Activated T-helper 2 cell treated with anti-CD3 and anti-CD28 coated beads, Interferon-gamma antibody, Interleukin-2, Interleukin-4, amounts not matched to agents 10 μg/mL and 5 μg/mL and 100 μg/mL, durations not matched to agents 14 hours and 24 hours and 36 hours (primary cell): Measurements from ENCODE around the gene CHRNG. TPM values are rescaled to one million over a fixed set of nuclear protein-coding genes. Genes with fewer than 3 reads are reported as not detected.

Source experiments
- DNase-seq: peaks from one replicate; pipeline ENCODE4 v3.0.0; 2021; ENCODE audit warnings: low spot score
- H3K27ac Mint-ChIP-seq: one replicate; pipeline ENCODE4 v1.8.0; 2021; ENCODE audit warnings: mixed read lengths
- H3K27me3 Mint-ChIP-seq: one replicate; pipeline ENCODE4 v1.8.0; 2021; ENCODE audit warnings: low read depth, mixed read lengths
- H3K36me3 Mint-ChIP-seq: one replicate; pipeline ENCODE4 v1.8.0; 2021; ENCODE audit warnings: low read depth, mixed read lengths
- H3K4me1 Mint-ChIP-seq: one replicate; pipeline ENCODE4 v1.8.0; 2021; ENCODE audit warnings: low read depth, mixed read lengths
- H3K4me3 Mint-ChIP-seq: one replicate; pipeline ENCODE4 v1.8.0; 2021; ENCODE audit warnings: low read depth, mild to moderate bottlenecking, moderate library complexity, mixed read lengths
- H3K9me3 Mint-ChIP-seq: one replicate; pipeline ENCODE4 v1.8.0; 2021; ENCODE audit warnings: mixed read lengths
- intact Hi-C: fragments of 100-400 bp; cut with micrococcal nuclease; formaldehyde crosslinking; loops from one replicate; pipeline ENCODE4 v1.15.1; 2023
- total RNA-seq: library from RNA; stranded (reverse); gene quantifications from 2 replicates; pipeline ENCODE4 v1.2.3, GENCODE V29; 2022

The CHRNG gene
- total RNA-seq, 1 donor from 2014 or later = not detected

GRCh38 chr2:232516551-232516950, 22.9 kb upstream of the CHRNG start:
- intact Hi-C loops = no loop called here
- no peaks in the 10 kb centered on the region for H3K9me3 Mint-ChIP-seq
- H3K27ac Mint-ChIP-seq = no peak overlapping the region
- no peak for DNase-seq
- H3K36me3 Mint-ChIP-seq = no peaks in the 10 kb centered on the region
- peaks cover 2% of the 10 kb centered on the region for H3K4me1 Mint-ChIP-seq
- H3K27me3 Mint-ChIP-seq = peaks cover 16% of the 10 kb centered on the region
- no peak overlapping the region for H3K4me3 Mint-ChIP-seq

DNA sequence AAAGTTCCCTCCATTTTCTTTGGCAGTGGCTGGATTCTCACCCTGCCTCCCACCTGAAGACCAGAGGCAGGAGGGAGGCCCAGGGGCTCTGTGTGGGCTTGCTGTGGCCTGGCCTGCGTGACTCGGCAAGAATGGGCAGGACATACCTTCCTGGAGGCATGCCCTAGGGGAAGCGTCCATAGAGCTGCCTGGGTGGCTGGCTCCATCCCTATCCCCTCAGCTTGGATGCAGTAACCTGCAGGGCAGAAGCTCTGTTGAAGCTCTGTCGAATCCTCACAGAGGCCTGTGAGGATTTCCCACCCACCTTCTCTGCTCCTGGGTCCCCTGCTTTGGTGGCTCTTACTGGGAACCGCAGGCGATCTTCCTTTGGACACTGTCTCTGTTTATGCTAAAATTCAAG, 20.6 kb upstream of the CHRNG start:
- Mint-ChIP-seq H3K27me3 (peaks cover 24% of the 10 kb centered on the region), H3K4me3 (no peak overlapping the region), H3K36me3 (no peaks in the 10 kb centered on the region), H3K9me3 (no peaks in the 10 kb centered on the region), H3K27ac (no peak overlapping the region), H3K4me1 (peaks cover 2% of the 10 kb centered on the region)
- intact Hi-C loops = no loop called here
- no peak for DNase-seq

- peaks cover 28% of the 10 kb centered on the region for H3K27me3 Mint-ChIP-seq
- peaks cover 2% of the 10 kb centered on the region for H3K4me1 Mint-ChIP-seq
- DNase-seq = no peak
- intact Hi-C loops = loop anchor here (5.0 kb wide), 1 partner anchor 78 kb away; no protein-coding TSS in a partner anchor
- H3K9me3 Mint-ChIP-seq = no peaks in the 10 kb centered on the region
- no peak within 1 kb of the TSS for H3K27ac Mint-ChIP-seq
- H3K36me3 Mint-ChIP-seq = no peaks in the 10 kb centered on the region
- no peak within 1 kb of the TSS for H3K4me3 Mint-ChIP-seq
Measured at GRCh38 chr2:232519581-232520438, 19.7 kb upstream of the CHRNG start, which contains the start of gene PRSS56. PRSS56 (plus strand) TSS chr2:232520388; CDS start chr2:232520599, 211 bp downstream.

DNA sequence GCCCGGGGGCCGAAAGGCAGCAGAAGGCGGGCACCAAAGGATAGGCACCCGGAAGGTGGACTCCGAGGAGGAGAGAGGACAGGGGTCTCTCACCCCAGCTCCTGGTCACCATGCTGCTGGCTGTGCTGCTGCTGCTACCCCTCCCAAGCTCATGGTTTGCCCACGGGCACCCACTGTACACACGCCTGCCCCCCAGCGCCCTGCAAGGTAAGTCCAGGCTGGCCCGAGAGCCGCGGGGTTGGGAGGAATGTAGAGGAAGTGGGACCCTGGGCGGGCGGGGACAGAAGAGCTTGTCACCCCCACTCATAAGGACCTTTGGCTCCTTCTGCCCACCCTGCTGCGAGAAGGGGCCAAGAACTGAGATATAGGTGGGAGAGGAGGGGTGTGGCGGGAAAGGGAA, 19.0 kb upstream of the CHRNG start:
- H3K9me3 Mint-ChIP-seq = no peaks in the 10 kb centered on the region
- H3K4me3 Mint-ChIP-seq = no peak overlapping the region
- DNase-seq = no peak
- H3K36me3 Mint-ChIP-seq = no peaks in the 10 kb centered on the region
- H3K27ac Mint-ChIP-seq = no peak overlapping the region
- intact Hi-C loops = loop anchor here (5.0 kb wide), 1 partner anchor 78 kb away; no protein-coding TSS in a partner anchor
- peaks cover 2% of the 10 kb centered on the region for H3K4me1 Mint-ChIP-seq
- H3K27me3 Mint-ChIP-seq = peaks cover 30% of the 10 kb centered on the region

DNA sequence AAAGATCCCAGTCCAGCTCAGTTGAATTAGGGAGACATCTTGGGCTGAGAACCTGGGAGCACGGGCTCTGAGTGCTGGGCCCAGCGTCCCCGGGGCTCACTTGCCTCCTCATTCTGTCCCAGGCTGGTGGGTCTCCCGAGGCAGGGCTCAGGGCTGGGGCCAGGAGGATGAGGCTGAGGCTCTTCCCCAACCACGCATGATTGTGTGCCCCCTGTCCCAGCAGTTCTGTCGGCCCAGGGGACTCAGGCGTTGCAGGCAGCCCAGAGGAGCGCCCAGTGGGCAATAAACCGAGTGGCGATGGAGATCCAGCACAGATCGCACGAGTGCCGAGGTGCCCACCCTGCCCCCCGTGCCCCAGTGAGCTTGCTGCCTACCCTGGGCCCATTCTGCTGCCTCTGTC, 18.4 kb upstream of the CHRNG start:
- intact Hi-C loops = loop anchor here (5.0 kb wide), 1 partner anchor 79 kb away; no protein-coding TSS in a partner anchor
- peaks cover 28% of the 10 kb centered on the region for H3K27me3 Mint-ChIP-seq
- H3K4me1 Mint-ChIP-seq = peaks cover 2% of the 10 kb centered on the region
- no peaks in the 10 kb centered on the region for H3K9me3 Mint-ChIP-seq
- no peak for DNase-seq
- no peaks in the 10 kb centered on the region for H3K36me3 Mint-ChIP-seq
- H3K27ac Mint-ChIP-seq = no peak overlapping the region
- no peak overlapping the region for H3K4me3 Mint-ChIP-seq

DNA sequence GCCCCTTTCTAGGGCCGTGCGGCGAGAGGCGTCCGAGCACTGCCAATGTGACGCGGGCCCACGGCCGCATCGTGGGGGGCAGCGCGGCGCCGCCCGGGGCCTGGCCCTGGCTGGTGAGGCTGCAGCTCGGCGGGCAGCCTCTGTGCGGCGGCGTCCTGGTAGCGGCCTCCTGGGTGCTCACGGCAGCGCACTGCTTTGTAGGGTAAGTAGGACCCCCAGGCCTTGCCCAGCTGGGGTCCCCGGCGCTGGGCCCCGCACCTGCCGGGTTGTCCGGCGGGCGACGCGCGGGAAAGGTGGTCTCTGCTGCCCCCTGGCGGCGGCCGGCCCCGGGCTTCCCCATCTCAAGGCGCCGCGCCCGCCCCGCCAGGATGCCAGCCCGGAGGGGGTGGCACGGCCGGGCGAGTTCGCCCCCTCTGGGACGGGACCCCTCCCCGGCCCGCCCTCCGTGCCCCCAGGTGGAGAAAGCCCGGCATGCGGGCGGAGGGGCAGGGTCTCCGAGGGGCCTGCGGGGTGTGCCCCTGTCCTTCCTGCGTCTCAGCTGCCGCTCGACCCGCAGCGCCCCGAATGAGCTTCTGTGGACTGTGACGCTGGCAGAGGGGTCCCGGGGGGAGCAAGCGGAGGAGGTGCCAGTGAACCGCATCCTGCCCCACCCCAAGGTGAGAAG, 17.4 kb upstream of the CHRNG start:
- intact Hi-C loops = loop anchor here (5.0 kb wide), 1 partner anchor 80 kb away; no protein-coding TSS in a partner anchor
- Mint-ChIP-seq H3K4me1 (peaks cover 2% of the 10 kb centered on the region), H3K27me3 (peaks cover 34% of the 10 kb centered on the region), H3K27ac (no peak overlapping the region), H3K9me3 (no peaks in the 10 kb centered on the region), H3K4me3 (no peak overlapping the region), H3K36me3 (no peaks in the 10 kb centered on the region)
- peak; percentile 40 for DNase-seq

- H3K27ac Mint-ChIP-seq = no peak overlapping the region
- H3K4me1 Mint-ChIP-seq = peaks cover 2% of the 10 kb centered on the region
- peaks cover 35% of the 10 kb centered on the region for H3K27me3 Mint-ChIP-seq
- no peaks in the 10 kb centered on the region for H3K9me3 Mint-ChIP-seq
- no peaks in the 10 kb centered on the region for H3K36me3 Mint-ChIP-seq
- H3K4me3 Mint-ChIP-seq = no peak overlapping the region
- DNase-seq = no peak
- intact Hi-C loops = loop anchor here (5.0 kb wide), 1 partner anchor 81 kb away; no protein-coding TSS in a partner anchor
Measured at GRCh38 chr2:232522623-232523401, 16.7 kb upstream of the CHRNG start.

DNA sequence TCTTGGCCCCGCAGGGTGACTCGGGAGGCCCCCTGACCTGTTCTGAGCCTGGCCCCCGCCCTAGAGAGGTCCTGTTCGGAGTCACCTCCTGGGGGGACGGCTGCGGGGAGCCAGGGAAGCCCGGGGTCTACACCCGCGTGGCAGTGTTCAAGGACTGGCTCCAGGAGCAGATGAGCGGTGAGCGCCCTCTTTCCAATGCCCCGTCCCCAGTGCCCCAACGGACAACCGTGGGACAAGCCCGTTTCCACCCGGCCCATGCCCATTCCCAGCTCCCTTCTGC, 16.1 kb upstream of the CHRNG start:
- Mint-ChIP-seq H3K9me3 (no peaks in the 10 kb centered on the region), H3K4me3 (no peak overlapping the region), H3K36me3 (no peaks in the 10 kb centered on the region)

GRCh38 chr2:232523682-232524597, 15.6 kb upstream of the CHRNG start:
- H3K4me1 Mint-ChIP-seq = peaks cover 4% of the 10 kb centered on the region
- no peak overlapping the region for H3K27ac Mint-ChIP-seq
- no peak overlapping the region for H3K4me3 Mint-ChIP-seq
- intact Hi-C loops = loop anchor here (5.0 kb wide), 1 partner anchor 82 kb away; no protein-coding TSS in a partner anchor
- peaks cover 41% of the 10 kb centered on the region for H3K27me3 Mint-ChIP-seq
- DNase-seq = peak; percentile 20
- H3K36me3 Mint-ChIP-seq = no peaks in the 10 kb centered on the region
- H3K9me3 Mint-ChIP-seq = no peaks in the 10 kb centered on the region

More for the DNA sequence above, 16.1 kb upstream of the CHRNG start:
- Mint-ChIP-seq H3K27ac (no peak overlapping the region), H3K4me1 (peaks cover 2% of the 10 kb centered on the region), H3K27me3 (peaks cover 36% of the 10 kb centered on the region)
- DNase-seq = no peak
- intact Hi-C loops = loop anchor here (5.0 kb wide), 1 partner anchor 81 kb away; no protein-coding TSS in a partner anchor

GRCh38 chr2:232524771-232525170, 14.7 kb upstream of the CHRNG start:
- no peaks in the 10 kb centered on the region for H3K36me3 Mint-ChIP-seq
- peaks cover 42% of the 10 kb centered on the region for H3K27me3 Mint-ChIP-seq
- peaks cover 5% of the 10 kb centered on the region for H3K4me1 Mint-ChIP-seq
- H3K9me3 Mint-ChIP-seq = no peaks in the 10 kb centered on the region
- DNase-seq = no peak
- intact Hi-C loops = loop anchor here (5.0 kb wide), 1 partner anchor 82 kb away; no protein-coding TSS in a partner anchor
- no peak overlapping the region for H3K27ac Mint-ChIP-seq
- no peak overlapping the region for H3K4me3 Mint-ChIP-seq

- Mint-ChIP-seq H3K27me3 (peaks cover 42% of the 10 kb centered on the region), H3K36me3 (no peaks in the 10 kb centered on the region), H3K4me3 (no peak overlapping the region), H3K27ac (no peak overlapping the region), H3K4me1 (peaks cover 5% of the 10 kb centered on the region), H3K9me3 (no peaks in the 10 kb centered on the region)
- intact Hi-C loops = no loop called here
- DNase-seq = no peak
Measured at GRCh38 chr2:232525199-232525598, 14.3 kb upstream of the CHRNG start.
